ENCODE data around the gene RALGDS. TPM values are rescaled to one million over a fixed set of nuclear protein-coding genes. Genes with fewer than 3 reads are reported as not detected.
"Not testable (repeated sequence)": the region's sequence is repeated elsewhere in the genome, so short reads cannot be mapped to it uniquely, and the experiment has no call there.

Gene RALGDS
- total and polyA plus RNA-seq, 9 of the 15 experiments (the other 6 are each of a cell fraction or from before 2014, with no cell fraction given), result 0.75 to 43.3 (median 27.1) TPM

DNA sequence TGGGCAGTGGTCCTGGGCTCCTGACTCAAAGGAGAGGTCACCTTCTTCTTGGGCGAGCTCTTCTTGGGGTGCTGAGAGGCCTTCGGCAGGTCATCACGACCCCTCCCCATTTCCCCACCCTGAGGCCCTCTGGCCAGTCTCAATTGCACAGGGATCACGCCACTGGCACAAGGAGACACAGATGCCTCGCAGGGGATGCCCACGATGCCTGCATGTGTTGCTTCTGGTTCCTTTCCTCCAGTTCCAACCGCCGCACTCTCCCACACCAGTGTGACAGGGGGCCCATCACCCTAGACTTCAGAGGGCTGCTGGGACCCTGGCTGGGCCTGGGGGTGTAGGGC is 57.9 kb downstream of the RALGDS start (continued):
- TF ChIP-seq, protein P1, sequence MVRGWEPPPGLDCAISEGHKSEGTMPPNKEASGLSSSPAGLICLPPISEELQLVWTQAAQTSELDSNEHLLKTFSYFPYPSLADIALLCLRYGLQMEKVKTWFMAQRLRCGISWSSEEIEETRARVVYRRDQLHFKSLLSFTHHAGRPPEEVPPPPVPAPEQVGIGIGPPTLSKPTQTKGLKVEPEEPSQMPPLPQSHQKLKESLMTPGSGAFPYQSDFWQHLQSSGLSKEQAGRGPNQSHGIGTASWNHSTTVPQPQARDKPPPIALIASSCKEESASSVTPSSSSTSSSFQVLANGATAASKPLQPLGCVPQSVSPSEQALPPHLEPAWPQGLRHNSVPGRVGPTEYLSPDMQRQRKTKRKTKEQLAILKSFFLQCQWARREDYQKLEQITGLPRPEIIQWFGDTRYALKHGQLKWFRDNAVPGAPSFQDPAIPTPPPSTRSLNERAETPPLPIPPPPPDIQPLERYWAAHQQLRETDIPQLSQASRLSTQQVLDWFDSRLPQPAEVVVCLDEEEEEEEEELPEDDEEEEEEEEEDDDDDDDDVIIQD (CRISPR knock-in tag; IDR thresholded peaks at IDR 0.05), result no peak
- TF ChIP-seq, protein P2, sequence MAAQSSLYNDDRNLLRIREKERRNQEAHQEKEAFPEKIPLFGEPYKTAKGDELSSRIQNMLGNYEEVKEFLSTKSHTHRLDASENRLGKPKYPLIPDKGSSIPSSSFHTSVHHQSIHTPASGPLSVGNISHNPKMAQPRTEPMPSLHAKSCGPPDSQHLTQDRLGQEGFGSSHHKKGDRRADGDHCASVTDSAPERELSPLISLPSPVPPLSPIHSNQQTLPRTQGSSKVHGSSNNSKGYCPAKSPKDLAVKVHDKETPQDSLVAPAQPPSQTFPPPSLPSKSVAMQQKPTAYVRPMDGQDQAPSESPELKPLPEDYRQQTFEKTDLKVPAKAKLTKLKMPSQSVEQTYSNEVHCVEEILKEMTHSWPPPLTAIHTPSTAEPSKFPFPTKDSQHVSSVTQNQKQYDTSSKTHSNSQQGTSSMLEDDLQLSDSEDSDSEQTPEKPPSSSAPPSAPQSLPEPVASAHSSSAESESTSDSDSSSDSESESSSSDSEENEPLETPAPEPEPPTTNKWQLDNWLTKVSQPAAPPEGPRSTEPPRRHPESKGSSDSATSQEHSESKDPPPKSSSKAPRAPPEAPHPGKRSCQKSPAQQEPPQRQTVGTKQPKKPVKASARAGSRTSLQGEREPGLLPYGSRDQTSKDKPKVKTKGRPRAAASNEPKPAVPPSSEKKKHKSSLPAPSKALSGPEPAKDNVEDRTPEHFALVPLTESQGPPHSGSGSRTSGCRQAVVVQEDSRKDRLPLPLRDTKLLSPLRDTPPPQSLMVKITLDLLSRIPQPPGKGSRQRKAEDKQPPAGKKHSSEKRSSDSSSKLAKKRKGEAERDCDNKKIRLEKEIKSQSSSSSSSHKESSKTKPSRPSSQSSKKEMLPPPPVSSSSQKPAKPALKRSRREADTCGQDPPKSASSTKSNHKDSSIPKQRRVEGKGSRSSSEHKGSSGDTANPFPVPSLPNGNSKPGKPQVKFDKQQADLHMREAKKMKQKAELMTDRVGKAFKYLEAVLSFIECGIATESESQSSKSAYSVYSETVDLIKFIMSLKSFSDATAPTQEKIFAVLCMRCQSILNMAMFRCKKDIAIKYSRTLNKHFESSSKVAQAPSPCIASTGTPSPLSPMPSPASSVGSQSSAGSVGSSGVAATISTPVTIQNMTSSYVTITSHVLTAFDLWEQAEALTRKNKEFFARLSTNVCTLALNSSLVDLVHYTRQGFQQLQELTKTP (IDR thresholded peaks at IDR 0.05; ENCODE audit: low read depth in 1 of 2, partially characterized antibody in 2 of 2), result no peak

DNA sequence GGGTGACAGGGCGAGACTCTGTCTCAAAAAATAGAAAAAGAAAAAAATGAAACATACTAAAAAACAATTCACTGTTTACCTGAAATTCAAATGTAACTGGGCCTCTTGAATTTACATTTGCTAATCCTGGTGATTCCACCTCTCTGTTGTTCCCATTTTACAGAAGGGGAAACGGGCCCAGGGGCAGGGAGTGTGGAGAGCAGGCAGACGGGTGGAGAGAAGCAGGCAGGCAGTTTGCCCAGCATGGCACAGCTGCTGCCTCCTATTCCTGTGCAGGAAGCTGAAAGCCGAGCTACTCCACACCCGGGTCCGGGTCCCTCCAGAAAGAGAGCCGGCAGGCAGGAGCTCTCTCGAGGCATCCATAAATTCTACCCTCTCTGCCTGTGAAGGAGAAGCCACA is 58.5 kb downstream of the RALGDS start:
- H3K9ac ChIP-seq (ENCODE audit: insufficient read depth in 1 of 2, low read depth in 2 of 2, low read length in 2 of 2); H3K9me1 ChIP-seq (ENCODE audit: control insufficient read depth, insufficient read depth, low read length); H3K27ac ChIP-seq (ENCODE audit: extremely low read depth, low read depth, low read length); H3K9me3 ChIP-seq (replicated peaks; ENCODE audit: control insufficient read depth, insufficient read depth, low read depth, low read length); H3K27me3 ChIP-seq (ENCODE audit: control insufficient read depth in 2 of 2, insufficient read depth in 2 of 2, low read length in 2 of 2); DNase-seq (ENCODE audit: extremely low read depth in 1 of 4, low spot score in 3 of 4); POLR2A ChIA-PET; H2AFZ ChIP-seq (ENCODE audit: low read depth, low read length); BruUV-seq (replicated peaks); intact Hi-C loops (cut with micrococcal nuclease); H4K20me1 ChIP-seq (replicated peaks; ENCODE audit: control insufficient read depth, insufficient read depth, low read length); H3K79me2 ChIP-seq (ENCODE audit: control insufficient read depth, insufficient read depth, low read length); H3K4me3 ChIP-seq; ATAC-seq; CTCF ChIA-PET (ENCODE audit: low intra/inter-chr PET ratio); H3K4me2 ChIP-seq (ENCODE audit: insufficient read depth, low read length); in situ Hi-C loops (cut with MboI); H3K36me3 ChIP-seq (ENCODE audit: control insufficient read depth, insufficient read depth, low read length): not testable (repeated sequence)
- FAIRE-seq, result peak; percentile 65
- 67% methylated on average over 3 of the region's 8 CpGs for WGBS (ENCODE audit: insufficient coverage, low coverage, missing lambda C conversion rate)
- peaks cover 20 to 55% of the 10 kb centered on the region in 2 experiments for H3K4me1 ChIP-seq (replicated peaks in 1 of 2; ENCODE audit: control insufficient read depth in 2 of 2, insufficient read depth in 2 of 2, low read length in 2 of 2)

GRCh38 chr9:133061764-133062145 is 59.3 kb downstream of the RALGDS start, which contains the start of gene CEL:
Gene CEL, plus strand, starts transcription at chr9:133061981. Its CDS starts 22 bp downstream, at chr9:133062003.
- in situ Hi-C loops (cut with MboI); H3K9me3 ChIP-seq (replicated peaks; ENCODE audit: control insufficient read depth, insufficient read depth, low read depth, low read length); H3K4me3 ChIP-seq; CTCF ChIA-PET (ENCODE audit: low intra/inter-chr PET ratio); FAIRE-seq; intact Hi-C loops (cut with micrococcal nuclease); H2AFZ ChIP-seq (ENCODE audit: low read depth, low read length); DNase-seq (ENCODE audit: extremely low read depth in 1 of 4, low spot score in 3 of 4); H3K4me2 ChIP-seq (ENCODE audit: insufficient read depth, low read length); H3K79me2 ChIP-seq (ENCODE audit: control insufficient read depth, insufficient read depth, low read length); H3K27me3 ChIP-seq (ENCODE audit: control insufficient read depth in 2 of 2, insufficient read depth in 2 of 2, low read length in 2 of 2); BruUV-seq (replicated peaks); H4K20me1 ChIP-seq (replicated peaks; ENCODE audit: control insufficient read depth, insufficient read depth, low read length); ATAC-seq; H3K27ac ChIP-seq (ENCODE audit: extremely low read depth, low read depth, low read length); H3K9me1 ChIP-seq (ENCODE audit: control insufficient read depth, insufficient read depth, low read length): not testable (repeated sequence)
- WGBS (ENCODE audit: insufficient coverage, low coverage, missing lambda C conversion rate), result 53% methylated on average over 2 of the region's 9 CpGs
- Histone ChIP-seq H3K9ac (ENCODE audit: insufficient read depth in 1 of 2, low read depth in 2 of 2, low read length in 2 of 2) (peak within 1 kb of the TSS in 1 of 2 experiments; percentile 52; a peak in 1 of 4 replicates), H3K36me3 (ENCODE audit: control insufficient read depth, insufficient read depth, low read length) (peaks cover 16% of the 10 kb centered on the region; the same call in 1 of the 3 replicates), H3K4me1 (replicated peaks in 1 of 2; ENCODE audit: control insufficient read depth in 2 of 2, insufficient read depth in 2 of 2, low read length in 2 of 2) (peaks cover 20 to 61% of the 10 kb centered on the region in 2 experiments)
- POLR2A ChIA-PET, result interaction anchor here (0.6 kb wide), 1 partner anchor 319 kb away, joined by 3 read pairs; no protein-coding TSS in a partner anchor
